ENCODE results near the gene COL4A1.

DNA sequence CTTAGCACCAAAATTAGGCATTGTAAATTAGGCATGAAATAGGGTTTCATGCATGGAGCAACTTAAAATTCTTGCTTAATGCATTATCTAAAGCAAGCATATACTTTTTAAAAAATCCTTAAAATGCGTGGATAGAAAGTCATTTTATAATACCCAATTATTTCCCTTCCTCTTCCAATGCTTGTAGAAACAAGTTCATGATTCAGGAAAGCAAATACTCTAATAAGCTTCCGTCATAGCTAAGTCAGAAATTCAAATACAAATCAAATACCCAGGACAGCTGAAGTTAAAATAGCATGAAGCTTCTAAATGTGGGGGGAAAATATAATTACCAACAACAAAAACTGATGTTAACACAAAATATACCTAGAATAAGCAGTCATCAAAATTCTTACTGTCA, 89.1 kb downstream of the COL4A1 start:
- no peak for TF ChIP-seq SMC3 (IDR thresholded peaks at IDR 0.05; ENCODE audit: low read depth, low read length)
- TF ChIP-seq, protein P1, sequence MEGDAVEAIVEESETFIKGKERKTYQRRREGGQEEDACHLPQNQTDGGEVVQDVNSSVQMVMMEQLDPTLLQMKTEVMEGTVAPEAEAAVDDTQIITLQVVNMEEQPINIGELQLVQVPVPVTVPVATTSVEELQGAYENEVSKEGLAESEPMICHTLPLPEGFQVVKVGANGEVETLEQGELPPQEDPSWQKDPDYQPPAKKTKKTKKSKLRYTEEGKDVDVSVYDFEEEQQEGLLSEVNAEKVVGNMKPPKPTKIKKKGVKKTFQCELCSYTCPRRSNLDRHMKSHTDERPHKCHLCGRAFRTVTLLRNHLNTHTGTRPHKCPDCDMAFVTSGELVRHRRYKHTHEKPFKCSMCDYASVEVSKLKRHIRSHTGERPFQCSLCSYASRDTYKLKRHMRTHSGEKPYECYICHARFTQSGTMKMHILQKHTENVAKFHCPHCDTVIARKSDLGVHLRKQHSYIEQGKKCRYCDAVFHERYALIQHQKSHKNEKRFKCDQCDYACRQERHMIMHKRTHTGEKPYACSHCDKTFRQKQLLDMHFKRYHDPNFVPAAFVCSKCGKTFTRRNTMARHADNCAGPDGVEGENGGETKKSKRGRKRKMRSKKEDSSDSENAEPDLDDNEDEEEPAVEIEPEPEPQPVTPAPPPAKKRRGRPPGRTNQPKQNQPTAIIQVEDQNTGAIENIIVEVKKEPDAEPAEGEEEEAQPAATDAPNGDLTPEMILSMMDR (IDR thresholded peaks at IDR 0.05) = no peak
